NCI-H146 treated with DMSO at 0.1 percent for 48 hours (cell line): ENCODE measurements around the gene CCDC92B.
"Not testable (repeated sequence)": the region's sequence is repeated elsewhere in the genome, so short reads cannot be mapped to it uniquely, and the experiment has no call there.

Experiments used
- DNase-seq: peaks from one replicate; lab custom pipeline; 2025; ENCODE audit not compliant: unreplicated experiment; lab: John Stamatoyannopoulos, UW

CCDC92B gene

GRCh38 chr17:2749058-2749783 is at the start of gene CCDC92B:
TSS of gene CCDC92B (minus strand) at chr17:2749652. CDS start at chr17:2735145, 14,507 bp downstream.
- DNase-seq = peak; percentile 21

GRCh38 chr17:2798678-2799077 is 49.2 kb upstream of the CCDC92B start:
- no peak for DNase-seq

GRCh38 chr17:2798188-2798587 is 48.7 kb upstream of the CCDC92B start:
- DNase-seq = no peak

GRCh38 chr17:2797637-2798036 is 48.2 kb upstream of the CCDC92B start:
- DNase-seq = no peak

GRCh38 chr17:2797226-2797625 is 47.8 kb upstream of the CCDC92B start:
- no peak for DNase-seq

GRCh38 chr17:2796164-2797125 is 47.0 kb upstream of the CCDC92B start, which contains the start of gene RAP1GAP2:
TSS of gene RAP1GAP2 (plus strand) at chr17:2796438. CDS start at chr17:2796528, 90 bp downstream.
- no peak for DNase-seq

GRCh38 chr17:2795441-2796163 is 46.1 kb upstream of the CCDC92B start:
- no peak for DNase-seq

- DNase-seq = no peak
Measured at GRCh38 chr17:2794111-2794803, 44.8 kb upstream of the CCDC92B start.

GRCh38 chr17:2792366-2793169 is 43.1 kb upstream of the CCDC92B start:
- no peak for DNase-seq

- DNase-seq = no peak
Measured at GRCh38 chr17:2789700-2790099, 40.2 kb upstream of the CCDC92B start.

- peak; percentile 89 for DNase-seq
Measured at GRCh38 chr17:2786176-2786881, 36.9 kb upstream of the CCDC92B start.

GRCh38 chr17:2785376-2785775 is 35.9 kb upstream of the CCDC92B start:
- not testable (repeated sequence) for DNase-seq

GRCh38 chr17:2784864-2785263 is 35.4 kb upstream of the CCDC92B start:
- no peak for DNase-seq

- no peak for DNase-seq
Measured at GRCh38 chr17:2783310-2784030, 34.0 kb upstream of the CCDC92B start.

- DNase-seq = no peak
Measured at GRCh38 chr17:2782055-2782454, 32.6 kb upstream of the CCDC92B start.

- DNase-seq = not testable (repeated sequence)
Measured at GRCh38 chr17:2781598-2781997, 32.1 kb upstream of the CCDC92B start.

- DNase-seq = no peak
Measured at GRCh38 chr17:2780931-2781454, 31.5 kb upstream of the CCDC92B start.

GRCh38 chr17:2780256-2780655 is 30.8 kb upstream of the CCDC92B start:
- DNase-seq = no peak
